HL-60 (cell line): Measurements from ENCODE around the gene CHST11.

Experiments used
- CTCF ChIP-seq: IDR thresholded peaks from one replicate; pipeline ENCODE4 v1.5.1; 2011; ENCODE audit warnings: low read length, control low read depth, inconsistent platforms; ENCODE audit not compliant: insufficient read depth
- POLR2AphosphoS5 ChIP-seq: IDR thresholded peaks from 2 replicates; pipeline ENCODE4 v1.6.1; 2012; ENCODE audit warnings: low read depth
- SPI1 ChIP-seq: IDR thresholded peaks from 2 replicates; pipeline ENCODE4 v1.6.1; 2012; ENCODE audit warnings: low read depth, mild to moderate bottlenecking, borderline replicate concordance

- TF ChIP-seq POLR2AphosphoS5 (no peak), CTCF (no peak), SPI1 (no peak)
Observed at GRCh38 chr12:104585448-104586055, 128.8 kb downstream of the CHST11 start.
